Nephron progenitor cell (in vitro differentiated cells): ENCODE measurements around the gene C10orf95.

Source experiments
- DNase-seq: peaks from one replicate; pipeline ENCODE4 v3.0.0; 2021
- H3K27ac Mint-ChIP-seq: 2 replicates; pipeline ENCODE4 v1.8.0; 2021; ENCODE audit warnings: mild to moderate bottlenecking, moderate library complexity, mixed read lengths
- H3K27me3 Mint-ChIP-seq: 2 replicates; pipeline ENCODE4 v1.8.0; 2021; ENCODE audit warnings: mild to moderate bottlenecking, low read depth, mixed read lengths; ENCODE audit not compliant: poor library complexity
- H3K36me3 Mint-ChIP-seq: 2 replicates; pipeline ENCODE4 v1.8.0; 2021; ENCODE audit warnings: low read depth, mixed read lengths
- H3K4me1 Mint-ChIP-seq: 2 replicates; pipeline ENCODE4 v1.8.0; 2021; ENCODE audit warnings: mixed read lengths
- H3K4me3 Mint-ChIP-seq: 2 replicates; pipeline ENCODE4 v1.8.0; 2021; ENCODE audit warnings: mild to moderate bottlenecking, moderate library complexity, mixed read lengths
- H3K9me3 Mint-ChIP-seq: 2 replicates; pipeline ENCODE4 v1.8.0; 2021; ENCODE audit warnings: mild to moderate bottlenecking, moderate library complexity, mixed read lengths
- TF ChIP-seq, protein P1 (sequence below): fragments of 200-600 bp; sonication (generic); IDR thresholded peaks from 2 replicates; pipeline ENCODE4 v1.5.0; 2021; ENCODE audit warnings: antibody characterized with exemption

Gene C10orf95

DNA sequence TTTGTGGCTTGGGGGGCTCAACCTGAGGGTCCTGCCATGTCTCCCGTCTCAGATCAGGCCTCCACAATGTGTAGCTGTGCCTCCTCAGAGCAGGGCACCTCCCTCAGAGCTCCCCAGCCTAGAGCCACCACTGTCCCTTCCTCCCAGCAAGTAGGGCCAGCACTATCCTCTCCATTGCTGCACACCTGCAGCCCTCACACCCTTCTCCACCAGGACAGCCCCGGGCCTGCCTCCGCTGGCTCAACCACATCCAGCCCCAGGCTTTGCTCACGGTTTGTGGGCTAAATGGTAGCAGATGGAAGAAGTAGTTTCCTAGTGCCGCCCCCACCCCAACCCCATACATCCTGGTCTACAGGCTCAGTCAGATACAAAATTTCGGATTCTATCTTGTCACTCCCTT, 45.7 kb downstream of the C10orf95 start:
- Mint-ChIP-seq H3K4me3 (no peak overlapping the region), H3K27me3 (peaks cover 47% of the 10 kb centered on the region), H3K9me3 (no peaks in the 10 kb centered on the region), H3K4me1 (peaks cover 15% of the 10 kb centered on the region), H3K36me3 (no peaks in the 10 kb centered on the region), H3K27ac (no peak overlapping the region)
- no peak for DNase-seq
- TF ChIP-seq, protein P1, sequence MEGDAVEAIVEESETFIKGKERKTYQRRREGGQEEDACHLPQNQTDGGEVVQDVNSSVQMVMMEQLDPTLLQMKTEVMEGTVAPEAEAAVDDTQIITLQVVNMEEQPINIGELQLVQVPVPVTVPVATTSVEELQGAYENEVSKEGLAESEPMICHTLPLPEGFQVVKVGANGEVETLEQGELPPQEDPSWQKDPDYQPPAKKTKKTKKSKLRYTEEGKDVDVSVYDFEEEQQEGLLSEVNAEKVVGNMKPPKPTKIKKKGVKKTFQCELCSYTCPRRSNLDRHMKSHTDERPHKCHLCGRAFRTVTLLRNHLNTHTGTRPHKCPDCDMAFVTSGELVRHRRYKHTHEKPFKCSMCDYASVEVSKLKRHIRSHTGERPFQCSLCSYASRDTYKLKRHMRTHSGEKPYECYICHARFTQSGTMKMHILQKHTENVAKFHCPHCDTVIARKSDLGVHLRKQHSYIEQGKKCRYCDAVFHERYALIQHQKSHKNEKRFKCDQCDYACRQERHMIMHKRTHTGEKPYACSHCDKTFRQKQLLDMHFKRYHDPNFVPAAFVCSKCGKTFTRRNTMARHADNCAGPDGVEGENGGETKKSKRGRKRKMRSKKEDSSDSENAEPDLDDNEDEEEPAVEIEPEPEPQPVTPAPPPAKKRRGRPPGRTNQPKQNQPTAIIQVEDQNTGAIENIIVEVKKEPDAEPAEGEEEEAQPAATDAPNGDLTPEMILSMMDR = no peak

GRCh38 chr10:102405108-102405571, 46.2 kb downstream of the C10orf95 start:
- Mint-ChIP-seq H3K36me3 (no peaks in the 10 kb centered on the region), H3K27me3 (peaks cover 43% of the 10 kb centered on the region), H3K27ac (no peak overlapping the region), H3K4me1 (peaks cover 14% of the 10 kb centered on the region), H3K4me3 (no peak overlapping the region), H3K9me3 (no peaks in the 10 kb centered on the region)
- TF ChIP-seq, protein P1 = no peak
- DNase-seq = no peak

DNA sequence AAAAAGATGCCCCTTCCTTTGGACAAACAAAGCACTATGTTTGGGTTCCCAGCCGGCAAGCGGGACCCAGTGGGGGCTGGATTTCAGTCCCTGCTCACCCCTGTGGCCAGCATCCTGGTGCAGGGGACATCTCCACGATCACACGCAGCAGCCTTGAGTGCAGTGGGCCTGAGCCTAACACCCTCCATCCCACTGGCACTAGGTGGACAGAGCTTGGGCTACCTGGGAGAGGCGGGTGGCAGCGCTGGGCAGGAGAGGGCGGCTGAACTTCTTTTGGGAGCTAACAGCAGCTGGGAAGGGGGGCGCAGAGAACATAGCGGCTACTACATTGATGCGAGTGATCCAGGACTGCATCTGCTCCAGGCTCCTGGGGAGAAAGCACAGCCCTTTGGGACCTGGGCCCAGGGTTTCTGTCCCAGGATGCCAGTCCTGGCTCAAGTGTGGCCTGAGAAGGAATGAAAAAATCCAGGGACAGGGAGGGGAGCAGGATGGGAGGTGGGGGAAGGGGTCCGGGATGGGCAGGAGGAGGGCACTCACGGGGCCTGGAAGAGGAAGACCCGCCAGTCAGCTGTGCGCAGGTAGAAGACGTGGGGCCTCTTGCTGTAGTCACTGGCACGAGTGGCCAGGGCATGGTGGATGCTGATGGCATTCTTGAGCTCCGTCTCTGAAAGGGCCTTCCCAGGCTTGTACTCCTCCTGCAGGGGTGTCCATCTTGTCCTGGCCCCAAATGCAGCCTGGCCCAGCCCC, 46.8 kb downstream of the C10orf95 start:
- Mint-ChIP-seq H3K27me3 (peaks cover 37% of the 10 kb centered on the region), H3K9me3 (no peaks in the 10 kb centered on the region), H3K36me3 (no peaks in the 10 kb centered on the region), H3K4me3 (no peak overlapping the region), H3K4me1 (peaks cover 8% of the 10 kb centered on the region), H3K27ac (no peak overlapping the region)
- TF ChIP-seq, protein P1 = no peak
- no peak for DNase-seq

GRCh38 chr10:102403115-102403514, 48.2 kb downstream of the C10orf95 start:
- Mint-ChIP-seq H3K27me3 (peaks cover 26% of the 10 kb centered on the region), H3K27ac (no peak overlapping the region)

GRCh38 chr10:102402512-102402896, 48.8 kb downstream of the C10orf95 start:
- Mint-ChIP-seq H3K27ac (no peak overlapping the region), H3K36me3 (no peaks in the 10 kb centered on the region), H3K27me3 (peaks cover 20% of the 10 kb centered on the region), H3K4me1 (no peaks in the 10 kb centered on the region), H3K4me3 (no peak overlapping the region), H3K9me3 (no peaks in the 10 kb centered on the region)
- TF ChIP-seq, protein P1 = no peak
- no peak for DNase-seq

More at GRCh38 chr10:102403115-102403514, 48.2 kb downstream of the C10orf95 start:
- TF ChIP-seq, protein P1 = no peak
- no peaks in the 10 kb centered on the region for H3K9me3 Mint-ChIP-seq
- no peak for DNase-seq
- no peak overlapping the region for H3K4me3 Mint-ChIP-seq
- H3K4me1 Mint-ChIP-seq = peaks cover 1% of the 10 kb centered on the region
- no peaks in the 10 kb centered on the region for H3K36me3 Mint-ChIP-seq
